ENCODE data around the gene MOK.

Gene MOK

GRCh38 chr14:102213470-102213869, 91.5 kb downstream of the MOK start:
- Histone ChIP-seq H3K9me2 (replicated peaks; ENCODE audit: insufficient read depth, low read length) (no peaks in the 10 kb centered on the region), H3K4me2 (ENCODE audit: low read depth, low read length, poor library complexity, severe bottlenecking) (no peak overlapping the region), H3K9ac (ENCODE audit: low read length) (no peak overlapping the region), H3F3A (ENCODE audit: insufficient read depth) (no peaks in the 10 kb centered on the region), H3K9me3 (ENCODE audit: insufficient read depth, low read length) (no peaks in the 10 kb centered on the region), H3K36me3 (ENCODE audit: low read length) (no peaks in the 10 kb centered on the region), H2AFZ (ENCODE audit: low read depth, low read length, severe bottlenecking) (no peak overlapping the region), H3K4me3 (ENCODE audit: insufficient read depth, low read length, poor library complexity, severe bottlenecking) (no peak overlapping the region), H3K27ac (ENCODE audit: low read depth, low read length) (no peak overlapping the region), H3K27me3 (ENCODE audit: low read length) (no peaks in the 10 kb centered on the region), H4K20me1 (ENCODE audit: low read depth, low read length) (no peaks in the 10 kb centered on the region), H3K79me2 (ENCODE audit: insufficient read depth, low read length) (no peaks in the 10 kb centered on the region)
- TF ChIP-seq EZH2phosphoT487 (conservative IDR thresholded peaks at IDR 0.05; ENCODE audit: low read length): no peak
- no peak for TF ChIP-seq CTCF (IDR thresholded peaks at IDR 0.05; ENCODE audit: insufficient read depth, low read length, poor library complexity, severe bottlenecking)

GRCh38 chr14:102212845-102213244, 92.1 kb downstream of the MOK start:
- no peaks in the 10 kb centered on the region for H3K9me3 ChIP-seq (ENCODE audit: insufficient read depth, low read length)
- H4K20me1 ChIP-seq (ENCODE audit: low read depth, low read length): no peaks in the 10 kb centered on the region
- H3K79me2 ChIP-seq (ENCODE audit: insufficient read depth, low read length): no peaks in the 10 kb centered on the region
- no peak overlapping the region for H3K27ac ChIP-seq (ENCODE audit: low read depth, low read length)
- H3K9ac ChIP-seq (ENCODE audit: low read length): no peak overlapping the region
- H3K27me3 ChIP-seq (ENCODE audit: low read length): no peaks in the 10 kb centered on the region
- no peaks in the 10 kb centered on the region for H3K9me2 ChIP-seq (replicated peaks; ENCODE audit: insufficient read depth, low read length)
- TF ChIP-seq EZH2phosphoT487 (conservative IDR thresholded peaks at IDR 0.05; ENCODE audit: low read length) (no peak), CTCF (IDR thresholded peaks at IDR 0.05; ENCODE audit: insufficient read depth, low read length, poor library complexity, severe bottlenecking) (no peak)
- no peak overlapping the region for H3K4me2 ChIP-seq (ENCODE audit: low read depth, low read length, poor library complexity, severe bottlenecking)
- no peak overlapping the region for H3K4me3 ChIP-seq (ENCODE audit: insufficient read depth, low read length, poor library complexity, severe bottlenecking)
- no peaks in the 10 kb centered on the region for H3F3A ChIP-seq (ENCODE audit: insufficient read depth)
- no peak overlapping the region for H2AFZ ChIP-seq (ENCODE audit: low read depth, low read length, severe bottlenecking)
- H3K36me3 ChIP-seq (ENCODE audit: low read length): no peaks in the 10 kb centered on the region

GRCh38 chr14:102212356-102212755, 92.6 kb downstream of the MOK start:
- H3K27ac ChIP-seq (ENCODE audit: low read depth, low read length): no peak overlapping the region
- H3K9ac ChIP-seq (ENCODE audit: low read length): no peak overlapping the region
- H3K4me3 ChIP-seq (ENCODE audit: insufficient read depth, low read length, poor library complexity, severe bottlenecking): no peak overlapping the region
- no peaks in the 10 kb centered on the region for H3K36me3 ChIP-seq (ENCODE audit: low read length)
- H2AFZ ChIP-seq (ENCODE audit: low read depth, low read length, severe bottlenecking): no peak overlapping the region
- no peaks in the 10 kb centered on the region for H3F3A ChIP-seq (ENCODE audit: insufficient read depth)
- H3K27me3 ChIP-seq (ENCODE audit: low read length): no peaks in the 10 kb centered on the region
- H3K4me2 ChIP-seq (ENCODE audit: low read depth, low read length, poor library complexity, severe bottlenecking): no peak overlapping the region
- H3K9me3 ChIP-seq (ENCODE audit: insufficient read depth, low read length): no peaks in the 10 kb centered on the region
- H3K79me2 ChIP-seq (ENCODE audit: insufficient read depth, low read length): no peaks in the 10 kb centered on the region
- H4K20me1 ChIP-seq (ENCODE audit: low read depth, low read length): no peaks in the 10 kb centered on the region
- TF ChIP-seq EZH2phosphoT487 (conservative IDR thresholded peaks at IDR 0.05; ENCODE audit: low read length) (no peak), CTCF (IDR thresholded peaks at IDR 0.05; ENCODE audit: insufficient read depth, low read length, poor library complexity, severe bottlenecking) (no peak)
- H3K9me2 ChIP-seq (replicated peaks; ENCODE audit: insufficient read depth, low read length): no peaks in the 10 kb centered on the region

All from SU-DHL-6 (cell line).